ENCODE results near the gene TMEM97. TPM values are rescaled to one million over a fixed set of nuclear protein-coding genes. Genes with fewer than 3 reads are reported as not detected.

The TMEM97 gene
- total and polyA plus RNA-seq, 7 donors: 3.9 to 13.5 (median 7.2) TPM

GRCh38 chr17:28330671-28331070, 11.7 kb downstream of the TMEM97 start:
- no peak for DNase-seq
- TF ChIP-seq CTCF (IDR thresholded peaks at IDR 0.05): no peak
- Histone ChIP-seq H3K36me3 (ENCODE audit: insufficient read depth in 1 of 2, low read depth in 1 of 2) (peaks cover 2 to 67% of the 10 kb centered on the region in 2 donors), H3K27me3 (ENCODE audit: insufficient read depth in 3 of 3, low read length in 2 of 3) (no peaks in the 10 kb centered on the region), H3K27ac (no peak overlapping the region), H3K4me1 (peaks cover 9% of the 10 kb centered on the region), H3K4me3 (no peak overlapping the region), H3K9me3 (no peaks in the 10 kb centered on the region)
- intact Hi-C loops (cut with DNase I): no loop called here
- ATAC-seq: no peak
- 89 to 93% (median 90%) methylated on average over 5 of the region's 5 CpGs for WGBS, 3 donors

DNA sequence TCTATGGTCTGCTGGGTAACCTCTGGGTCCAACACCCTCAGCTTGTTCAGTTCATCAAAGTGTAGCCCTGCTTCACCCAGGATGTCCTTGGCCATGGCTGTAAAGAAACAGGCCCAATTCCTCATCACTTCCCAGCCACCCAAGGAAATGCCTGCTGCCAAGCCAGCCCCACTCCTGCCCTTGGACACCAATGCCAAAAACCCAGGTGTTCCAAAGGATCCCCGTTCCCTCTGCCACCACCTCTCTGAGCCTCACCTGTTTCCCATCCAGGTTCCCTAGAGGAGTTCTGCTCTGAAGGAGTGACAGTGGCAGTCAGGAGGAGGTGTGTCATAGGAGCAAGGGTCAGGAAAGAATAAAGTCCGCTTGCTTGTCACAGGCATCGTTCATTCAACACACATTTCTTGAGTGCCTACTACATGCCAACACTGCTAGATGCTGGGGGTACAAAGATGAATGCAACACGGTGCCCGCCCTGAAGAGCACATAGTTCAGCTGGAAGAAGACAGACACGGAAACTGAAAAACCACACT, 13.0 kb downstream of the TMEM97 start:
- TF ChIP-seq CTCF (IDR thresholded peaks at IDR 0.05): no peak
- Histone ChIP-seq H3K9me3 (no peaks in the 10 kb centered on the region), H3K27ac (no peak overlapping the region), H3K4me1 (peaks cover 17% of the 10 kb centered on the region), H3K27me3 (ENCODE audit: insufficient read depth in 3 of 3, low read length in 2 of 3) (no peaks in the 10 kb centered on the region), H3K36me3 (ENCODE audit: insufficient read depth in 1 of 2, low read depth in 1 of 2) (peaks cover 2 to 57% of the 10 kb centered on the region in 2 donors), H3K4me3 (no peak overlapping the region)
- DNase-seq (no peak), ATAC-seq (no peak)
- 87 to 91% (median 89%) methylated on average over 6 of the region's 6 CpGs for WGBS, 3 donors
- intact Hi-C loops (cut with DNase I): no loop called here

GRCh38 chr17:28333083-28333746, 14.2 kb downstream of the TMEM97 start:
- intact Hi-C loops (cut with DNase I): no loop called here
- DNase-seq: no peak
- no peak overlapping the region for H3K27ac ChIP-seq
- 54 to 67% (median 55%) methylated on average over 1 of the region's 1 CpG for WGBS, 3 donors
- no peak for ATAC-seq
- no peaks in the 10 kb centered on the region for H3K9me3 ChIP-seq
- H3K4me1 ChIP-seq: peaks cover 28% of the 10 kb centered on the region
- no peak overlapping the region for H3K4me3 ChIP-seq
- TF ChIP-seq CTCF (IDR thresholded peaks at IDR 0.05): no peak
- no peaks in the 10 kb centered on the region for H3K27me3 ChIP-seq (ENCODE audit: insufficient read depth in 3 of 3, low read length in 2 of 3)
- peaks cover 2 to 45% of the 10 kb centered on the region in 2 donors for H3K36me3 ChIP-seq (ENCODE audit: insufficient read depth in 1 of 2, low read depth in 1 of 2)

DNA sequence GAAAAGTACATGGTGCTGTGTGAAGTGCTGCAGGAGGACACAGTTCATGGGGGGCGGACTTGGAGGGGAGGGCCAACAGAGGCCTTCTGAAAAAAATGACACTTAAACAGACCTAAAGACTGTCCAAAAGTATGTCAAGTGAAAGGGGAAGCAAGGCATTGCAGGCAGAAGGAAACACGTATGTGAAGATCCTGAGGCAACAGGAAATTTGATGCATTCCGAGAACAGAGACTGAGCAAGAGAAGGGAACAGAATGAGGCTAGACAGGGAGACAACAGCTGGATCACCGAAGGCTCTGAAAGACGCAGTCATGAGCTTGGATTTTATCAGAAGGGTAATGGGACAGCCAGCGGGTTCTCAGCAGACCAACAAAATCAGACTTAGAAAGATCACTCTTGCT, 15.2 kb downstream of the TMEM97 start:
- intact Hi-C loops (cut with DNase I): loop anchor here in 1 of 2 donors (2.0 kb wide), 1 partner anchor 15 kb away; the partner anchor contains the start of gene TMEM97
- Histone ChIP-seq H3K27ac (peak overlapping the region; percentile 94), H3K9me3 (no peaks in the 10 kb centered on the region), H3K36me3 (ENCODE audit: insufficient read depth in 1 of 2, low read depth in 1 of 2) (peaks cover 0 to 36% of the 10 kb centered on the region in 2 donors), H3K4me1 (peaks cover 29% of the 10 kb centered on the region), H3K4me3 (peak overlapping the region; percentile 86), H3K27me3 (ENCODE audit: insufficient read depth in 3 of 3, low read length in 2 of 3) (no peaks in the 10 kb centered on the region)
- ATAC-seq (no peak), DNase-seq (no peak)
- no peak for TF ChIP-seq CTCF (IDR thresholded peaks at IDR 0.05)
- 46 to 54% (median 50%) methylated on average over 6 of the region's 6 CpGs for WGBS, 3 donors
